HL-60 (cell line): ENCODE measurements around the gene KCNJ12.
"Not testable (repeated sequence)": the region's sequence is repeated elsewhere in the genome, so short reads cannot be mapped to it uniquely, and the experiment has no call there.

Experiments used
- GABPA ChIP-seq: IDR thresholded peaks from 2 replicates; pipeline ENCODE4 v1.6.1; 2012; ENCODE audit warnings: low read depth
- POLR2AphosphoS5 ChIP-seq: IDR thresholded peaks from 2 replicates; pipeline ENCODE4 v1.6.1; 2012; ENCODE audit warnings: low read depth
- SPI1 ChIP-seq: IDR thresholded peaks from 2 replicates; pipeline ENCODE4 v1.6.1; 2012; ENCODE audit warnings: low read depth, mild to moderate bottlenecking, borderline replicate concordance
- TF ChIP-seq, protein P1 (sequence below): IDR thresholded peaks from one replicate; pipeline ENCODE4 v1.5.1; 2011; ENCODE audit warnings: low read length, control low read depth, inconsistent platforms; ENCODE audit not compliant: insufficient read depth
- TF ChIP-seq, protein P2 (sequence below): IDR thresholded peaks from 2 replicates; pipeline ENCODE4 v1.6.1; 2012; ENCODE audit warnings: low read depth; ENCODE audit not compliant: insufficient replicate concordance

- TF ChIP-seq, protein P1, sequence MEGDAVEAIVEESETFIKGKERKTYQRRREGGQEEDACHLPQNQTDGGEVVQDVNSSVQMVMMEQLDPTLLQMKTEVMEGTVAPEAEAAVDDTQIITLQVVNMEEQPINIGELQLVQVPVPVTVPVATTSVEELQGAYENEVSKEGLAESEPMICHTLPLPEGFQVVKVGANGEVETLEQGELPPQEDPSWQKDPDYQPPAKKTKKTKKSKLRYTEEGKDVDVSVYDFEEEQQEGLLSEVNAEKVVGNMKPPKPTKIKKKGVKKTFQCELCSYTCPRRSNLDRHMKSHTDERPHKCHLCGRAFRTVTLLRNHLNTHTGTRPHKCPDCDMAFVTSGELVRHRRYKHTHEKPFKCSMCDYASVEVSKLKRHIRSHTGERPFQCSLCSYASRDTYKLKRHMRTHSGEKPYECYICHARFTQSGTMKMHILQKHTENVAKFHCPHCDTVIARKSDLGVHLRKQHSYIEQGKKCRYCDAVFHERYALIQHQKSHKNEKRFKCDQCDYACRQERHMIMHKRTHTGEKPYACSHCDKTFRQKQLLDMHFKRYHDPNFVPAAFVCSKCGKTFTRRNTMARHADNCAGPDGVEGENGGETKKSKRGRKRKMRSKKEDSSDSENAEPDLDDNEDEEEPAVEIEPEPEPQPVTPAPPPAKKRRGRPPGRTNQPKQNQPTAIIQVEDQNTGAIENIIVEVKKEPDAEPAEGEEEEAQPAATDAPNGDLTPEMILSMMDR = not testable (repeated sequence)
- TF ChIP-seq POLR2AphosphoS5, GABPA, SPI1: not testable (repeated sequence)
- TF ChIP-seq, protein P2, sequence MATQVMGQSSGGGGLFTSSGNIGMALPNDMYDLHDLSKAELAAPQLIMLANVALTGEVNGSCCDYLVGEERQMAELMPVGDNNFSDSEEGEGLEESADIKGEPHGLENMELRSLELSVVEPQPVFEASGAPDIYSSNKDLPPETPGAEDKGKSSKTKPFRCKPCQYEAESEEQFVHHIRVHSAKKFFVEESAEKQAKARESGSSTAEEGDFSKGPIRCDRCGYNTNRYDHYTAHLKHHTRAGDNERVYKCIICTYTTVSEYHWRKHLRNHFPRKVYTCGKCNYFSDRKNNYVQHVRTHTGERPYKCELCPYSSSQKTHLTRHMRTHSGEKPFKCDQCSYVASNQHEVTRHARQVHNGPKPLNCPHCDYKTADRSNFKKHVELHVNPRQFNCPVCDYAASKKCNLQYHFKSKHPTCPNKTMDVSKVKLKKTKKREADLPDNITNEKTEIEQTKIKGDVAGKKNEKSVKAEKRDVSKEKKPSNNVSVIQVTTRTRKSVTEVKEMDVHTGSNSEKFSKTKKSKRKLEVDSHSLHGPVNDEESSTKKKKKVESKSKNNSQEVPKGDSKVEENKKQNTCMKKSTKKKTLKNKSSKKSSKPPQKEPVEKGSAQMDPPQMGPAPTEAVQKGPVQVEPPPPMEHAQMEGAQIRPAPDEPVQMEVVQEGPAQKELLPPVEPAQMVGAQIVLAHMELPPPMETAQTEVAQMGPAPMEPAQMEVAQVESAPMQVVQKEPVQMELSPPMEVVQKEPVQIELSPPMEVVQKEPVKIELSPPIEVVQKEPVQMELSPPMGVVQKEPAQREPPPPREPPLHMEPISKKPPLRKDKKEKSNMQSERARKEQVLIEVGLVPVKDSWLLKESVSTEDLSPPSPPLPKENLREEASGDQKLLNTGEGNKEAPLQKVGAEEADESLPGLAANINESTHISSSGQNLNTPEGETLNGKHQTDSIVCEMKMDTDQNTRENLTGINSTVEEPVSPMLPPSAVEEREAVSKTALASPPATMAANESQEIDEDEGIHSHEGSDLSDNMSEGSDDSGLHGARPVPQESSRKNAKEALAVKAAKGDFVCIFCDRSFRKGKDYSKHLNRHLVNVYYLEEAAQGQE = not testable (repeated sequence)
Observed at GRCh38 chr17:21348081-21348925, 27.9 kb upstream of the KCNJ12 start.
